Activated T-cell treated with anti-CD3 and anti-CD28 coated beads, Interleukin-2, amount 50 U/mL, for 1 hour (primary cell): ENCODE measurements around the gene FAM83C.
"Not testable (repeated sequence)": the region's sequence is repeated elsewhere in the genome, so short reads cannot be mapped to it uniquely, and the experiment has no call there.

Source experiments
- DNase-seq: peaks from one replicate; pipeline ENCODE4 v3.0.0-alpha.2; 2020

FAM83C gene

DNA sequence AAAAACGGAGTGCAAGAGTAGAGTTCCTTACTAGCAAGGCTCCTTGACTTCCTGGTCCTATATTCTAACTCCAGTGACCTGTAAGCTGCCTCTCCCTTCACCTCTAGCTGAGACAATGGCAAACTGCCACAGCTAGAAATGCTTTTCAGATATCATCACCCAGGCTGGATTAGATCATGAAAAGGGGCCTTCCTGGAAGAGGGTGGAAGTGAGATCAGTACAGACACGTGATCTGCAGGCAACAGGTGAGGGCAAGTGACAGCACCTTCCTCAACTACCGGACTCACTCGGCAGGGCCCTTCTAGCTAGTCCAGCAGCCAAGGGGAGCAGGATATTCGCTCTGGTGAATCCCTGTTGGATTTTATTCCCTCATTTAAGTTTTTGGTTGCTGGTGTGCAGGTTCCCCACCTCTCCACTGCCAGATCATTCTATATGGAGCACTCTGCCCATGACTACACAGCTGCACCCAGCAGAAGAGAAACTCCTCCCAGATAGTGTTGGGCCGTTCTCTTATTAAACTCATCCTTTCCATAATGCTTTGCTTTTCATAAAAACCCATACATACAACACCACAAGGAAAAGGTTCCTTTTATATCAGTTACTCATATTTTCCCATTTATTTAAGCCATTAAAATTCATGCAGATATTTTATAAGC, 26.4 kb upstream of the FAM83C start:
- DNase-seq: no peak

DNA sequence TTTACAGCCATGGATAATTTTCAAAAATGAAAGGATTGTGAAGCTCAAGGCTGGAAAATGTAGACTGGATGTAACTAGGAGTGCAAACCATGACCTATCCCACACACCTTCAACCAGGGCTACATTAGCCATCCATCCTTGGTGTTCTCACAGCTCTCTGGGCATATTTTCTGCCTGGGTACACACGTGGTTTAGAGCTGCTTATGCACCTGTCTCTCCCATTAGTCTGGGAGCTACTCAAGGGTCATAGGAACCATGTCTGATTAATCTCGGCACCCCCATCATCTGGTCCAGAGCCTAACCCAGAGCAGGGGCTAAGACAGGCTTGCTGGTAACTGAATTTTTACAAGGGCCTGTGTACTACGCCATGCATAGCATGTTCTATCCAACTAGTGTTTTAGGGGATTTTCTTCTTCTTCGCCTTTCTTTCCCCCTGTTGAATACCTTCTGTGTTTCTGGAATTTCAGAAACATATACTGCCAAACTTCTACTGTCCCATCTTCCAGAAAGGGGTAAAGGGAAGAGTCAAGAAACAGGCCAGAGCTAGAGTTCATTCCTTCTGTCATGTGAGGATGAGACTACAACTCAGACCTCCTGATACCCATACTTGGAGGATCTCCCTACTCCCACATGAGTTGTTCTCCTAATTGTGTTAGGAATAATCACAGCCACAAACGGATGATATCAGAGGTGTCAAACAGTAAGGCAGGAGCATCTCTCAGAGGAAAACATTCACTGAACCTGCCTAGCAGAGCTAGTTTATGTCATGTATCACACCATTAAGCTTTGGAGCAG, 25.4 kb upstream of the FAM83C start:
- no peak for DNase-seq

DNA sequence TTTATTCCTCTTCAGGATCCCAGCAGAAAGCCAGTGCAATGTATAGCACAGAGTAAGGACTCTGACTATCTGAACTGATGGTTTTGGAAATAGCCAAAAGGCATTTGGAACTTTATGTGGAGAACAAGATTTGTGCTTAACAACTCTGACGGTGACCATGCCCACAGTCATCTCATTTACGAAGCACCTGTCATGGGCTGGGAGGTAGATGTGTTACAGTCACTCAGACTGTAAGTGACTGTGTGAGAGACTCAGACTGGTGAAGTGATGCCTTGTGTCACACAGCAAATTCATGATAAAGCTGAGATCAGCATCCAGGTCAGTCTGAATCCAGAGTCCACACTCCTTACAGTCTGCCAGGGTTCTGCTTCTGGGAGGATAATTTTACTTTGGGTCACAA, 23.9 kb upstream of the FAM83C start:
- no peak for DNase-seq

DNA sequence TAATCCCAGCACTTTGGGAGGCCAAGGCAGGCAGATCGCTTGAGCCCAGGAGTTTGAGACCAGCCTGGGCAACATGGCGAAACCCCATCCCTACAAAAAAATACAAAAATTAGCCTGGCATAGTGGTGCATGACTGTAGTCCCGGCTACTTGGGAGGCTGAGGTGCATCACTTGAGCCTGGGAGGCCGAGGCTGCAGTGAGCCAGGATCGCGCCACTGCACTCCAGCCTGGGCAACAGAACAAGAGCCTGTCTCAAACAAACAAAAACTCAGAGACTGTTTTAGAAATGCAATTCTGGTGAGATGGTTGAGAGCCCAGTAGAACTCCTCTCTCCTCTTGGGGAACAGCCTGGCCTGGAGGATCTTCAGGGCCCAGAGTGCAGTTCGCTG, 23.4 kb upstream of the FAM83C start:
- not testable (repeated sequence) for DNase-seq

DNA sequence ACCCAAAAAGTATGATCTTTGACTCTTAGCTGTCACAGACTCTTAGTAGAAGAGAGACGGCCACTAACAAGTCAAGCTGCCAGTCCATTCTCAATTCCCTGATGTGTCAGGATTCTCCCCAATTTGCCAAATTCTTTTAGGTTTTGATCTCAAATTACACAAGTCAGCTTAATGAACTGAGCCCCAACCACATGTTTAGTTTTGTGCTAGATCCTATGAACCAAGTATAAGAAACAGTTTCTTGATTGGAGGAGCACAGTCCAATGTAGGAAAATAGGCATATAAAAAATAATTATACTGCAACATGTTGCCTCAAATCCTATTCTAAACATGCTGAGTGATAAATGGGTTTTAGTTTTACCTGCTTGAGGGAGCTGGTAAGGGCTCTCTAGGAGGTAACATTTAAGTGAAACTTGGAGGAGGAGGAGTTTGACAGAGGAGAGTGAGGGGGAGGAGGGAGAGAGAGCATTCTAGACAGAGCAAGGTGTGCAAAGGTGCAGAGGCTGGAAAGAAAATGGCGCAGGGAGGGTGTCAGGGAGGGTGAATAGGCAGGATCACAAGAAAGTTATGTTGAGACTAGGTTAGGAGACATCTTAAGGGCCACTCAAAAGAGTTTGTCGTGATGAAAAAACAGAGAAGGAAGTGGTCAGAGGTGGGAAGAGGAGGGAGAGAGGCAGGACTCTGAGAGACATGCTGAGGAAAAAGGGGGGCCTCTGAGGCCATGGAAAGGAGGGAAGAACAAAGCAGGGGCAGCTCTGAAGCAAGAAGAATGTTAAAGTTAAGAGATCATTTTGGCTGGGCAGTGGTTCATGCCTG, 22.8 kb upstream of the FAM83C start:
- no peak for DNase-seq

DNA sequence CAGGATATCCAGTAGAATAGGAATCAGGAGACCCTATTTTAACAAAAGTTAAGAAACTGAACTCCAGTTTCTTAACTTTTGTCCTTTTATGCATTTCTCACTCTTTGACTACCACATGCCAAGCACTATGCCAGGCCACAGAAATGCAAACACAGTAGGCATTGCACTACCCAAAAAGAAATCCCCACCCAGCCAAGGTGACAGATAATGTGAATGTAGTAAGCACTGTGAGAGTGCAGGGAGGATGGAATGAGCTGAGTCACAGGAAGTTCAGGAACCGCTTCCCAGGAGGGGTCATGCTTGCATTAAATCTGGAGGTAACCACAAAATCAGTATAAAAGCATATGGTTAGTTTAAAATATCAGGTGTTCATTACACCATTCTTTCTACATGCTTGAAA, 20.1 kb upstream of the FAM83C start:
- no peak for DNase-seq

DNA sequence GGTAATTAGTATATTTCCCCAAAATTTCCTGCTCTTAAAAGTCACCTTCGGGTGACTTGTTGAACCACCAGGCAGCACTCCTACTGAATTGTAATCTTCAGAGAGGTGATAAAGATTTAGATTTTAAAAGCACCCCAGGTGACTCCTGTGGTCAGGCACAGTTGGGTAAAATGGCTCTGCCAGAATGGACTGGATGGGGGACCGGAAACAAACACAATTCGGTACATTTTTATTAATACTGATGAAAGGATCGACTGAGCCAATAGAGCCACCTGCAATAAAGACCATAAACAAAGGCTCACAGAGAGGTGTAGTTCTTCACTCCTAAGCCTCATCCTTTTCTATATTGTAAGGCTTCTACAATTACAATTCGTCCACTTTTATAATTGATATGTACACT, 19.6 kb upstream of the FAM83C start:
- no peak for DNase-seq

DNA sequence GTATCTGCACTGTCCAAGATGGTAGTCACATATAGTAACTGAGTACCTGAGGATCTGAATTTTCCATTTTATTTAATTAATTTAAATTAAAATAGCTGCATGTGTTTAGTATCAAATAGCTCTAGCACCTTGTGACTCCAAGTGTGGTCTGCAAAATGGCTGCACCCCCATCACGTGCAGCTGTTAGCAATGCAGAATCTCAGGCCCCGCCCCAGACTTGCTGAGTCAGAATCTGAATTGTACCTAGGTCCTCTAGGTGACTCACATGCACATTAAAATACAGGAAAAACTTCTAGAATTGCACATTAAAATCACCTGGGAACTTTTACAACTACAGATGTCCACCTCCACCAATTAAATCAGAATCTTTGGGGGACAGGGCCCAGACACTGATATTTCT, 19.2 kb upstream of the FAM83C start:
- DNase-seq: no peak

DNA sequence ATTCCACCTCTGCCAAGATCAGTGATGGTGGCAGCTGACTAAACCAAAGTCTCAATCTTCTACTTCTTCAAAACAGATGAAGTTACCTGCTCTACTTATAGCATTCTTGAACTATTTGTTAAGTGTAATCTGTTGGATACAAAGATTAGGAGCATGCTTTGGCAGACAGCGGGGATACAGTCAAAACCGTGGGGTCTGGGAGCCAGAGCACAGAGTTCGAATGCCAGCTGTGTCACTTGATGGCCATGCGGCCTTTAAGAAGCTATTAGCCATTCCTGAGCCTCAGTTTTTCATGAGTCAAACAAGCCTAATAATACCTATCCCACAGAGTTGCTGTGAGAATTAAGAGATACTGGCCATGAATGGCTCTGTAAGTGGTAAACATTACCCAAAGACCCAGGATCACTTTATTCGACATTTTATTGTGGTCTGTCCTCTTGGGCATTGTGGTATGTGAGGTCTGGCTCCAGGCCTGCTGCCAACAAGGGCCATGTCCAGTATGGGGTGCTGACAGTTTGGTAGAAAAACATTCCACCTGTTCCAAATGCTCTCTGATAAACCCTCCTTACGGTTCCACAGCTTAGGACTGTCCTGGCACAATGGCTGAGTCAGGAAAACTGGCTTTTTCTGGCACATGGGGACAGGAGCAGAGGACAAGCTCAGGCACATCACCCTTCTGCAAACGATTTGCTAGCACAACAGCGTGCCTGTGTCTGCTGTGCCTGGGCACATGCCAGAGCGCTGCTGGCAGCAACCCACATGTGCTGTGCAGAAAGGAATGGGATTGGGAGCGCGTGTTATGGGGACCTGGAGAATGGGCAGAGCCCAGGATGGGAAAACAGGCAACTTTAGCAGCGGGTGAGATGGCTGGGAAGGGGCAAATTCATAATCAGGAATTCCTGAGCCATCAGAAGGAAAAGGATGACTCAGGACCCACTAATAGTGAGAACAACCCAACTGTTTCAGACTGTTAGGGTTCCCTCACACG, 15.7 kb upstream of the FAM83C start:
- no peak for DNase-seq

DNA sequence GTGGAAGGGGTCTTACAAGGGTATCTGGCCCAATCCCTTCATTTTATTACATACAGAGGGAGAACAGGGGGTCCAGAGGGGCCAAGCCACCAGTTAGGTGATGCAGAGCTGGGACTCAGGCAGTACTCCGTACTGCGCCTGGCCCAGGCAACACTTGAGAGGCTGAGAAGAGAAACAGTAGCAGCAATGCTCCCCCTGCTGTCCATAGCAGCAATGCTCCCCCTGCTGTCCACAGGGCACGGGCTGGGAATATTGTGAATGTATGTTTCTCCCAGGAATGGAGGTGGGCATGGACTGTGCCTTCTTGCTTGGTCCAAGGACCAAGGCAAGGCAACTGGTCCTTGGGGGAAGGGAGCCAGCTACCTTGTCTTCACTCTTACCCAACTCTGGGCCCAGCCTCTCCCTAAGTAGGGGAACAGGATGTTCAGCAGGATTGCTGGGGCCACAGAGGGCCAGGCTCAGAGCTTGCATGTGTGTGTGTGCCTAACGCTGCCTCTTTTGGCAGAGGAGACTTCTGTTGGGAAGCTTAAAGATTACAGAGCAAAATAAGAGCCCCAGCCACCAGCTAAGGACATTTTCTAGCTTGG, 14.8 kb upstream of the FAM83C start:
- peak; percentile 35 for DNase-seq

DNA sequence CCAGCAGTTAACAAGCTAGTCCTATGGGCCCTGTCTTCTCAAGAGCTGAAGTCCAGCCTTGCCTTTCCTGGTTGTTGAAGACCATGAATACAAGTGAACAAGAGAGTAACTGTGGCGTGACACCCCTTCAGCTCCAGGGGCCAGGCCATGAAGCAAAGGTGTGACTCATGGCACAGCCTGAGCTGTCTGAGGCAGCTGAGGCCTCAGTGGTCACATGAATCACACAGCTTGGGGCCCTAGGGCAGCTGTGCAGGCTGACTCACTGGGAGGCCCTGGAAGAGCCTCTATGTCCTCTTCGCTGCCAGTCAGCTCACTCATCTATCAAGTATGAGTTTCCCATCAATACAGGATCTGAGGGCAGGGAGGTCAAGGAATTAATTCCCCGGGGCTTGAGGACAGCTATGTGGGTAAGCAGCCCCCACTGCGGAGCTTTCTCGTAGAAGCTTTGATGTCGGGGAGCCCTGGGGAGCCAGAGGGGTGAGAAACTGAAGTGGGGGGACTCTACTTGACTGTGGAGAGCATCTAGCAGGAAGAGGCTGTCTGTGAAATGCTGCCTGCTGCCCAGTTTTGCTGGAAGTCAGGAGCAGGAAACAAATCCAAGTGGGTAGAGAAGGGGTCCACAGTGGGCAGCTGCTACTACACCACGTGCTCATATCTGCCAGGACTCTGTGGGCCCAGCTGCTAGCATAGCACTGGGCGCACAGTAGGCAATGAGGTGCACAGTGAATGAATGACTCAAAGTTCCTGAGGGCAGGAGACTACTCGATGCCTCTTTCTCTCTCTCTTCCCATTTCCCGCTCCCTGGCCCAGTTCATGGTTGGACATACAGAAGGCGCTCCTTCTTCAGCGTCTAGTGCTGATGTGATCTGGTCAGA, 13.7 kb upstream of the FAM83C start:
- no peak for DNase-seq

DNA sequence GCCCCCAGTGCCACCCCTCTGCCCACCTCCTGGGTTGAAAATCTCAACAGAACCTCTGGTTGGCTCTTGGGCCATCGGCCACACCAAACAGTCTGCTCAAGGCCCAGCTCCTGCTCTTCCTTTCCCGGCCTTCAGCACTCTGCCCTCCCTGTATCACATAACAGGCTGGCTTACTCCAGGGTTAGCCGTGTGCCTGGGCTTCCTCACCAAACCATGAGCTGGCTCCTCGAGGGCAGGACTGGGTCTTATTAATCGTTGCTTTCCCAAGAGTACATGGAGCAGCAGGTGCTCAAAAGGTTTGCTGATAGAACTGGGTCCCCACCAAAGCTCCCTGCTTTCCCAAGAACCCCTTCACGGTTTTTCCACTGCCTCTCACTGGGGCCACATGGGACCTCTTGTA, 12.7 kb upstream of the FAM83C start:
- no peak for DNase-seq

DNA sequence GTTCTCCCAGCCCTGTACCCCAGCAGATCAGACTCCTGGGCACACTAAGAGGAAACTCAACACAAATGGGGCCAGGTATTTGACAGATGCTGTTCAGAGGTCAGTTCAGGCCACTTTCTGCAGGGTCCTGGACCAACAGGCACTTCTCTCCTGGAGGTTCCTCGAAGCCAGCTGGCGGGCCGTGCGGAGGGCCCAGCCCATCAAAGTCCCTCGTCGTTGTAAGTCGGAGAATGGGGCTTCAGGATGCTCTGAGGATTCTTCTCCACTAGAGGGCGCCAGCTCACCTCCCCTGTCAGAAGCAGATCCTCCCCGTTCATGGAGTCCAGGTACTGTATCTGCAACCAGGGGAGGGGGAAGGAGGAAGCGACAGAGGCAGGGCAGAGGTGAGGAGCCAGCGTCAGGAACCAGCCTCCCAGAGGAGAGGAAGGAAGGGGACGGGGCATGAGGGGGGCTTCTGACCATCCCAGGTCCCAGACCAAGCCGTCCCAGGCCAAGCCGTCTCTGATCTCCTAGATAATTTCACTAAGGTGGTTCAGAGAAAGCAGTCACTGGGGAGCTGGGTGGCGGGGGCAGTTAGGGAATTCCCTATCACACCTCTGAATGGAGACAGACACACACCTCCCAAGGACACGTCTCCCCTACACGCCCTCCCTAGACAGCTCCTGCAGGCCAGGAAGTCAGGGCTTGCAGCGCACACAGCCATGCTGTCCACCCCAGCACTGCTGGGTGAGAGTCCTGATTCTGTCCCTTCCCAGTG, 11.7 kb upstream of the FAM83C start:
- DNase-seq: peak; percentile 77

DNA sequence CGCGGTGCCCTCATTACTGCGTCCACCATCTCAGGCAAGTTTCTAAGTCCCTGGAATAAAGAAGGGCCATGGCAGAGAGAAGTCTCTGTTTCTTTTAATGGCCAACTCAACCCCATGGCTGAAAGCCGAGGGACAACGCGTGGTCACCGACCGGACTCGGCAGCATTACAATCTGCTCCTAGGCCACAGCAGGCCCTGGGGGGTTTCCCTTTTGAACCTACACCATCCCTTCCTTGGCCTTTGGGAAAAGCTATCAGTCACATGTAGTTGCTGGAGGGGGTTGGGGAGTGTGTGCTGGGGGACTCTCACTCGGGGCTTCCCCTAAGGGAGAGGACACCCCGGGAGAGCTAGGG, 11.1 kb upstream of the FAM83C start:
- no peak for DNase-seq

DNA sequence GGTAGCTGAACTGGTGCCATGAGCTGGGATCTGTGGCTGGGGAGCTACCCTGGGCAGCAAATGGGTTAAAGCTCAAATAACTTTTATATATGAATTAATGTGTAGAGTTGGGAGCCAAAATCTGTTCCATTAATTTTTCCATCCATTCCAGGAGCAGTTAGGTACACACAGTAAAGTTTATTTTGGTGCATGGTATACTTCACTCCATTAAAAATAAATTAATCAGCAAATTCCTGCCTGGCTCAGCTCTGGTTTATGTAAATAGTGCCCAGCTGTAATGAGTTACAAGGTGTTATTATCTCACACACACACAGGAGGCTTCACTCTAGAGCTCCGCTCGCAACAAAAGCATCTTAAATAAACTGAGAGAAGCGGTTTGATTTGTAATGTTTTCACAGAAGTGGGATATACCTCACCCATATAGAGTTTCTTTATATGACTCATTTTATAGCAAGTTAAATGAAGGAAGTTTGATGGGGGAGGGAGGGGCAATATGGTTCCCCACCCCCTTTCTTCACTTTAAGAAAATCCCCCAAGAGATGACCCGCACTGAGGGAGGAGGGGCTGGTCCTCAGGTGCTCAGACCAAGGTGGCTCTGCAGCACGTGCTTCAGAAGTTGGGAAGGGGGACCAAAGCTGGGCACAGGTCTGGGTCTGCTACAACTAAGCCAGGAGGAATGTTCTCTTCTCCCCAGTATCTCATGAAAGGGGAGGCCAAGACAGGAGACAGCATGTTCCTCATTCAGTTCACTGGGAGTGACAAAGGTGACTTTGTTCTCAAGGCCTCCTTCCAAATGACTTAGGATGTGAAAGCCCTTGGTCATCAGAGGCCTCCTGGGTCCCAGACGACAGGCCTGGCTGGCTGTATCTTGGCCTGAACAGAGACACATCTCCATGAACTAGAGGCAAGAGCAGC, 10.5 kb upstream of the FAM83C start:
- no peak for DNase-seq

DNA sequence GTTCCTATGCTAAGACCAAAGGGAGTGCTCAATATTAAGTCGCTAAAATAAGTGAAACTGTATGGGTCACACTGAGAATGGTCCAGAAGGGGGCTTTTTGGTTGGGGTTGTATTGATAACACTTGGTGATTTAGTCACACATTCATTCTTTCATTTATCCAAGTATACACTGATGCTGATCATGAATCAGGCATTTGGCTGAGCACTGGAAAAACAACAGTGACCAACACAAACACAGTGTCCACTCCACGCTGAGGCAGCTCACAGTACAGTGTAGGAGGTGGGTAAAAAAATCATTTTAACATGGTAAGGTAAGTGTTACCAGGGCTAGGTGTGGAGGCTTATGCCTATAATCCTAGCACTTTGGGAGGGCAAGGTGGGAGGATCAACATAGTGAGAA, 9.2 kb upstream of the FAM83C start:
- no peak for DNase-seq

DNA sequence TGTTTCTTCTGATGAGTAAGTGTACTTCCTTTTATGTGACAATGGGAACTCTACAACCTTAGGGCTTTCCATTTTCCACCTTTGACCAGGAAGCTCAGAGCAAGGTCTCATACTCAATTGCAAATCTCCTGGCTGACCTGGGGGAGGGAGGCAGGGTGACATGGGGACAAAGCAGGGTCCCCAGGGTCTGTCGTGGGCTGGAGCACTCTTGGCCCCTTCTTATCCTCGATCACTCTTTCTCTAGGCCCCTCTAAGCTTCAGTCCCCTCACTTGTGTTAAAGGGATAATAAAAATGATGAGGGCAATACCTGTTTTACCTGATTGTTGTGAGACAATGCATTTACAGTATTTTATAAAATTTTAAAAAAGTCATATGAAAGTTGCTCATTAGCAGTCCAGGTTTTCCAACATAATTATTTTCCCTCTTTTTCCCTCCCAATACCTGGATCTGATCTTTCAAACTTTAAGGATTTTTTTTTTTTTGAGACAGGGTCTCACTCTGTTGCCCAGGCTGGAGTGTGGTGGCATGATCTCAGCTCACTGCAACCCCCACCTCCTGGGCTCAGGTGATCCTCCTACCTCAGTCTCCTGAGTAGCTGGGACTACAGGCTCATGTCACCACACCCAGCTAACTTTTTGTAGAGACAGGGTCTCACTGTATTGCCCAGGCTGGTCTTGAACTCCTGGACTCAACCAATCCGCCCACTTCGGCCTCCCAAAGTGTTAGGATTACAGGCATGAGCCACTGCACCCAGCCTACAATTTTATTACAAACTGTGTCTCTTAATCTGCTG, 8.4 kb upstream of the FAM83C start:
- no peak for DNase-seq

DNA sequence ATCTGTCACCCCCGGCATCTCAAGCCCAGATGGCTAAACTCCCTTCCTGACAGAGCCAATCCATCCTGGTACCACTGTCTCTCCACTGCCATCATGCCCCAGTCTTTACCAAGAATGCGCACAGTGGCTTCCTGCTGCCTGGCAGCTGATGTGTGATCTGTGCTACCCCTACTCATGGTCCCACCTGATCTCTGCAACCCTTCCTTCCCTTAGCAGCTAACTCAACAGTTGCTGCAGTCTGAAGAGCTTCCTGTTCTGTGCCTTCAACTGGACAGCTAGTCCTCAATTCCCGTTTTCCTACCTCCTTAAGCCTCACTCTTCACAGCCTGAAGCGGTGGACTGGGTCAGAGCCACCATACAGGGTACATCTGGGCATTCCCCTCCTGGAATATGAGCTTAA, 7.6 kb upstream of the FAM83C start:
- DNase-seq: no peak

DNA sequence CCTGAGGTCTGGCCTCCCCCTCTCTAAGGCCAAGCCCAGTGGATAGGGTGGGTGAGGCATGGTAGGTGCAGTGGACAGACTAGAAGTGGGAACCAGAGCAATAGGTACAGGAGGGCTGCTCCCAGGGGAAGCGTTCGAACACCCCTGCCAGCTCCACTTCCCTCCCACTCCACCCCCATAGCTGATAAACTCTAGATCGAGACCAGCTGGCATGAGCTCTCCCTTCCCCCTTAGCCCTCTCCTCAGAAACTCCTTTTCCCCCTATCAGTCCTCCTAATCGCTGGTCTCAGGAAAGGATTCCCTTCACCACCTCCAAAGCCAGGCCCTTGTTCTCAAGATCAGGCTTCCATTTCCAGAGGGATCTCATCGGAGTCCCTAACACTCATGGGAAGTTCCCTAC, 6.0 kb upstream of the FAM83C start:
- DNase-seq: no peak
